Esophagus squamous epithelium (tissue), 5 donors: ENCODE measurements around the gene SH2B2. TPM values are rescaled to one million over a fixed set of nuclear protein-coding genes. Genes with fewer than 3 reads are reported as not detected.

Experiments used
- DNase-seq: peaks from one replicate; lab custom pipeline; 2025; lab: John Stamatoyannopoulos, UW
- H3K27ac ChIP-seq, 4 donors: fragments of 200-600 bp; sonication (generic); one replicate each; pipeline ENCODE4 v1.5.1; 2016 to 2019; ENCODE audit warnings: mild to moderate bottlenecking in 1 of 4
- H3K27me3 ChIP-seq, 4 donors: fragments of 200-600 bp; sonication (generic); 1 replicate in 3 of 4; 2 replicates in 1 of 4; pipeline versions ENCODE4 v1.5.1 to v1.6.0; 2017 to 2021; ENCODE audit warnings: antibody characterized with exemption in 1 of 4
- H3K36me3 ChIP-seq, 3 donors: fragments of 200-600 bp; sonication (generic); one replicate each; pipeline ENCODE4 v1.5.1; 2016 to 2019
- H3K4me1 ChIP-seq, 3 donors: fragments of 200-600 bp; sonication (generic); one replicate each; pipeline ENCODE4 v1.5.1; 2017 to 2019
- H3K4me3 ChIP-seq, 4 donors: fragments of 200-600 bp; sonication (generic); 1 replicate in 3 of 4; 2 replicates in 1 of 4; pipeline ENCODE4 v1.5.1; 2016 to 2019; ENCODE audit warnings: mild to moderate bottlenecking in 2 of 4, moderate library complexity in 1 of 4
- H3K9me3 ChIP-seq, 3 donors: fragments of 200-600 bp; sonication (generic); one replicate each; pipeline ENCODE4 v1.5.1; 2016 to 2019
- CTCF ChIP-seq, 6 experiments: fragments of 450-650 bp in 4 of 6; fragments of 200-600 bp in 2 of 6; sonication (generic) in 2 of 6; IDR thresholded peaks; one replicate each; pipeline ENCODE4 v1.5.1; 2016 to 2019; ENCODE audit warnings: antibody characterized with exemption in 6 of 6, mild to moderate bottlenecking in 4 of 6, moderate library complexity in 4 of 6
- POLR2A ChIP-seq, 4 donors: fragments of 450-650 bp; IDR thresholded peaks; one replicate each; pipeline ENCODE4 v1.6.1; 2017; ENCODE audit warnings: antibody characterized with exemption in 4 of 4, mild to moderate bottlenecking in 4 of 4, moderate library complexity in 3 of 4
- WGBS, 2 donors: methylation state at CpG; one replicate each; pipeline ENCODE4 v1.1.5; 2018; 5-methylcytosine and 5-hydroxymethylcytosine counted together
- intact Hi-C: fragments of 100-400 bp; cut with DNase I; formaldehyde crosslinking; loops from one replicate; pipeline ENCODE4 v1.15.0; 2022
- total RNA-seq, 4 donors: library from RNA; depleted of rRNA; stranded (reverse); fragments of >200 nt; gene quantifications; one replicate each; pipeline ENCODE4 v1.1.0, GENCODE V29; 2016
- donor health status: DM: yes; HTN: yes; CAD: no.

Gene SH2B2
- total RNA-seq, 4 donors from 2014 or later = 0.47 to 7.3 (median 2.2) TPM

- Histone ChIP-seq H3K27ac (no peak overlapping the region), H3K27me3 (peaks cover 0 to 15% (median 0%) of the 10 kb centered on the region in 4 donors), H3K36me3 (no peaks in the 10 kb centered on the region), H3K4me3 (no peak overlapping the region), H3K9me3 (no peaks in the 10 kb centered on the region), H3K4me1 (peaks cover 9 to 34% (median 17%) of the 10 kb centered on the region in 3 donors)
- no peak for DNase-seq
- no peak for TF ChIP-seq POLR2A (IDR thresholded peaks at IDR 0.05)
- TF ChIP-seq CTCF (IDR thresholded peaks at IDR 0.05) = no peak
- intact Hi-C loops = loop anchor here (5.0 to 10.0 kb wide), 2 partner anchors 105 to 182 kb away; partner anchors contain the start of genes ALKBH4 and LRWD1
- WGBS, 2 donors = 76 to 81% methylated on average over 5 to 9 of the region's 32 CpGs
Measured at GRCh38 chr7:102282465-102283362, 4.0 kb upstream of the SH2B2 start.

DNA sequence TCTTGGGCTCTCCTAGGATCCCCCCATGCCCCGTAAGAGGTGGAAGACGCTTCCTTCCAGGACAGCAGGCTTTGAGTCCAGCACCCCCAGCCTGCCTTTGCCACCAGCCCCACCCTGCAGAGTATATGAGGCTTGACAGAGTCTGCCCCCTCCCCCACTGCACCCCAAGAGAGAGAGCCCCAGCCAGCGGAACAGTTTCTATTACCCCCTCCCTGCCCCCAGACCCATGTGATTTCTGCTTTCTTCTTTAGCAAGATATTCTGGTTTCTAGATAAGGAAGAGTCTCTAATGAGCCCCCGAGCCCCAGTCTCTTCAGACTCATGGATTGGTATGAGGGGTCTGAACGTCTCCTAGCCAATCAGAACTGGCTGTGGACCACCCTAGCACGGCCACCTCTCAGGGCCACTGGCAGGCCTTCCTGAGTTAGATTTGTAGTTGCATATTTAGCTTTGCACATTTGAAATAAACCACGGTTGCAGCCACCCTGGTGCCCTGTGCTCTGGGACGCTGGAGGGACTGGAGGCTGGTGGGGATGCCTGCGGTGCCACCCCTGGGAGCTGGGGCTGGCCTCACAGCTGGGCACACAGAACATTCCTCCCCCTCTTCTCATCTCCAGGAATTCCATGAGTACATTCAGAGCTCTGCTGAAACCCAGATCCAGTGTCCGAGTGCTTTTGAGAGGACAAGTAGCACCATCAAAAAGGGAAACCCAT lies 3.0 kb upstream of the SH2B2 start:
- TF ChIP-seq CTCF (IDR thresholded peaks at IDR 0.05) = no peak
- no peak for TF ChIP-seq POLR2A (IDR thresholded peaks at IDR 0.05)
- Histone ChIP-seq H3K27ac (no peak overlapping the region), H3K4me3 (no peak overlapping the region), H3K27me3 (peaks cover 0 to 15% (median 0%) of the 10 kb centered on the region in 4 donors), H3K36me3 (no peaks in the 10 kb centered on the region), H3K4me1 (peaks cover 18 to 44% (median 26%) of the 10 kb centered on the region in 3 donors), H3K9me3 (no peaks in the 10 kb centered on the region)
- DNase-seq = no peak
- intact Hi-C loops = loop anchor here (5.0 to 10.0 kb wide), 2 partner anchors 104 to 181 kb away; partner anchors contain the start of genes ALKBH4 and LRWD1
- WGBS, 2 donors = 66 to 83% methylated on average over 4 to 7 of the region's 10 CpGs

DNA sequence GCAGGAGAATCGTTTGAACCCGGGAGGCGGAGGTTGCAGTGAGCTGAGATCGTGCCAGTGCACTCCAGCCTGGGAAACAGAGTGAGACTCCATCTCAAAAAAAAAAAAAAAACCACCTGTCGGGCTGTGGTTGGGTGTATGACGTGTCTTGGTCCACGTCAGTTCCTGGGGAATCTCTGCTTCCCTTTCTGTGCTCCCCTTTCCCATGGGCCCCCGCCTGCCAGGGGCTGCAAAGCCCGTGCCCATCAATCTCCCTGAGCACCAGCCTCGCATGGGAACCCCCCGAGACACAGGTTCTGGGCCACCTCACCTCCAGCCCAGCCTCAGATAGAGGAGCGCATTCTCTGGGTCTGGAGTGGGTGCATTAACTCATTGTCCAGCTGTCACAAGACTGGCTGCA lies 2.3 kb upstream of the SH2B2 start:
- intact Hi-C loops = loop anchor here (5.0 to 10.0 kb wide), 2 partner anchors 103 to 180 kb away; partner anchors contain the start of genes ALKBH4 and LRWD1
- WGBS, 2 donors = 50 to 61% methylated on average over 12 of the region's 12 CpGs

GRCh38 chr7:102284891-102285539 lies 1.7 kb upstream of the SH2B2 start:
- 37 to 39% methylated on average over 7 to 10 of the region's 19 CpGs for WGBS, 2 donors
- Histone ChIP-seq H3K36me3 (no peaks in the 10 kb centered on the region), H3K9me3 (no peaks in the 10 kb centered on the region), H3K27me3 (peaks cover 0 to 15% (median 0%) of the 10 kb centered on the region in 4 donors), H3K27ac (peak overlapping the region in 3 of 4 donors; percentile 51 to 93 (median 93)), H3K4me1 (peaks cover 18 to 39% (median 27%) of the 10 kb centered on the region in 3 donors), H3K4me3 (peak overlapping the region in 1 of 4 donors; percentile 78)
- DNase-seq = no peak
- intact Hi-C loops = loop anchor here (5.0 to 10.0 kb wide), 2 partner anchors 102 to 180 kb away; partner anchors contain the start of genes ALKBH4 and LRWD1
- TF ChIP-seq POLR2A (IDR thresholded peaks at IDR 0.05) (no peak), CTCF (IDR thresholded peaks at IDR 0.05) (no peak)

More for the DNA sequence above, 2.3 kb upstream of the SH2B2 start:
- H3K4me1 ChIP-seq = peaks cover 18 to 44% (median 27%) of the 10 kb centered on the region in 3 donors
- H3K36me3 ChIP-seq = no peaks in the 10 kb centered on the region
- no peaks in the 10 kb centered on the region for H3K9me3 ChIP-seq
- no peak for DNase-seq
- H3K4me3 ChIP-seq = no peak overlapping the region
- TF ChIP-seq CTCF (IDR thresholded peaks at IDR 0.05) (no peak), POLR2A (IDR thresholded peaks at IDR 0.05) (no peak)
- H3K27ac ChIP-seq = no peak overlapping the region
- H3K27me3 ChIP-seq = peaks cover 0 to 15% (median 0%) of the 10 kb centered on the region in 4 donors
